H1 (cell line): ENCODE results near the gene NSFL1C. TPM values are rescaled to one million over a fixed set of nuclear protein-coding genes. Genes with fewer than 3 reads are reported as not detected.

ENCODE experiments used
- CTCF ChIP-seq, 3 experiments: IDR thresholded peaks; 1 replicate in 2 of 3; 2 replicates in 1 of 3; pipeline versions ENCODE4 v1.5.1 to v1.6.1; 2011; ENCODE audit warnings: low read length in 3 of 3, mild to moderate bottlenecking in 3 of 3, inconsistent platforms in 2 of 3, low read depth in 1 of 3, moderate library complexity in 1 of 3; ENCODE audit not compliant: insufficient read depth in 1 of 3; ENCODE audit errors: control extremely low read depth in 1 of 3
- POLR2A ChIP-seq, 2 experiments: IDR thresholded peaks; 1 replicate in 1 of 2; 2 replicates in 1 of 2; pipeline ENCODE4 v1.6.1; 2011; ENCODE audit warnings: low read depth in 2 of 2, low read length in 2 of 2, mild to moderate bottlenecking in 2 of 2; ENCODE audit errors: control extremely low read depth in 1 of 2
- POU5F1 ChIP-seq: IDR thresholded peaks from 2 replicates; pipeline ENCODE4 v1.6.1; 2011; ENCODE audit warnings: low read depth, mild to moderate bottlenecking, low read length, moderate library complexity
- RXRA ChIP-seq: IDR thresholded peaks from 2 replicates; pipeline ENCODE4 v1.6.1; 2011; ENCODE audit warnings: low read depth, mild to moderate bottlenecking, low read length, moderate library complexity; ENCODE audit not compliant: insufficient read depth
- SIN3A ChIP-seq, 2 experiments: IDR thresholded peaks in 1 of 2; conservative IDR thresholded peaks in 1 of 2; 2 replicates each; pipeline ENCODE4 v1.6.1; 2011 to 2012; ENCODE audit warnings: low read length in 2 of 2, improper control_type of control experiment in 1 of 2, low read depth in 1 of 2, mild to moderate bottlenecking in 1 of 2
- polyA plus RNA-seq, 7 experiments: library from polyadenylated mRNA; depleted of rRNA in 3 of 7; stranded (reverse) in 5 of 7; unstranded in 2 of 7; fragments of >200 nt in 5 of 7; fragments of 200-250 nt in 2 of 7; gene quantifications; 1 replicate in 5 of 7; 2 replicates in 1 of 7; 4 replicates in 1 of 7; pipeline versions ENCODE4 v1.2.1 to v1.2.3, GENCODE V29; 2011 to 2013; ENCODE audit warnings: missing spikeins in 2 of 7, mixed read lengths in 2 of 7
- total RNA-seq: library from RNA; stranded (reverse); fragmentation: NEBNext Ultra II Directional; extraction: Animal tissue kit (Norgen Biotek cat#: 25700); gene quantifications from 2 replicates; pipeline ENCODE4 v1.2.1, GENCODE V29; 2021

The NSFL1C gene
- total and polyA plus RNA-seq, 2 of the 8 experiments (the other 6 are each of a cell fraction or from before 2014, with no cell fraction given): 21.6 to 98.0 TPM

DNA sequence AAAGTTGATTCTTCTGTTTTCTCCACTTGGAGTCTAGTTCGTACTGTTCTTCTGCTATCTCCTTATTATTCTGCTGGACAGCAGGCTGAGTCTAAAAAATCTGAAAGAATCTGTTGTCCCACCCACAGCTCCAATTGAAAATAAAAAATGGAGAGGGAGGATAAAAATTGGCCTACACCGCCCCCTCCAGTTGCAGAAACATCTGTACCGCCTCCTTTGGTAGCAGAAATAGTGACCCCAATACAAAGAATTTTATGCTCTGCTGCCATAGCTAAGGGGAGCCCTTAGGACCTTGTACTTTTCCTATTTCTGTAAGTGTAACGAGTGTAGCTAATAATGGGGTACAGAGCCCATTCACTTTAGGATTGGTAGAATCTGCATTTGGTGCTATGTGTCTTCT, 68.9 kb downstream of the NSFL1C start (continued):
- TF ChIP-seq CTCF (IDR thresholded peaks at IDR 0.05; ENCODE audit: control extremely low read depth in 1 of 3, insufficient read depth in 1 of 3, low read depth in 1 of 3, low read length in 3 of 3): peak in 2 of 3 experiments; percentile 40 to 58; a peak in 3 of 4 replicates
- TF ChIP-seq POLR2A (IDR thresholded peaks at IDR 0.05; ENCODE audit: control extremely low read depth in 1 of 2, low read depth in 2 of 2, low read length in 2 of 2): no peak
- no peak for TF ChIP-seq SIN3A (conservative IDR thresholded peaks at IDR 0.05 in 1 of 2, IDR thresholded peaks at IDR 0.05 in 1 of 2; ENCODE audit: low read depth in 1 of 2, low read length in 2 of 2)
- TF ChIP-seq RXRA: no peak
- TF ChIP-seq POU5F1: no peak
